GM18858 (cell line): ENCODE measurements around the gene ANKHD1.
A peak's percentile ranks its signal among the peaks of the same experiment; 100 is the strongest.

Experiments used
- ATAC-seq: cut with Tn5 transposase; IDR thresholded peaks from one replicate; pipeline ENCODE4 v1.9.1; 2021; ENCODE audit not compliant: unreplicated experiment

The ANKHD1 gene

GRCh38 chr5:140509898-140510297, 108.3 kb downstream of the ANKHD1 start:
- no peak for ATAC-seq

DNA sequence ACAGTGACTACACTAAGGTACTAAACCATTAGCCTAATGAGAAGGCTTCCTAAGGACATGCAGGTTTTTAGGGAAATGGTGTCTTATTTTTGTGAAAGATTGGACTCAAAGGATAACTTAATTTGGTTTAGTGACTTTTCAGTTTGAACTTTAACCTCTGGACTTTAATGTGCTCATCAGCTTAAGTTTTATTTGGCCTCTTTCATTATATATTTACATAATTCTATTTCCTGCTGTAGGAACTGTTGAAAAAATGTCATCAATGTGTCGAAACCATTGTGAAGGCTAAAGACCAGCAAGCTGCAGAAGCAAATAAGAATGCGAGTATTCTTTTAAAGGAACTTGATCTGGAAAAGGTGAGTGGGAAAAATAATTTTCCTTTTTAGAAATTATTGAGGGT, 111.5 kb downstream of the ANKHD1 start:
- no peak for ATAC-seq

- no peak for ATAC-seq
These were observed 122.4 kb downstream of the ANKHD1 start for GRCh38 chr5:140524003-140524402.

- ATAC-seq, result no peak
These were observed 138.6 kb downstream of the ANKHD1 start for GRCh38 chr5:140540227-140540626.

DNA sequence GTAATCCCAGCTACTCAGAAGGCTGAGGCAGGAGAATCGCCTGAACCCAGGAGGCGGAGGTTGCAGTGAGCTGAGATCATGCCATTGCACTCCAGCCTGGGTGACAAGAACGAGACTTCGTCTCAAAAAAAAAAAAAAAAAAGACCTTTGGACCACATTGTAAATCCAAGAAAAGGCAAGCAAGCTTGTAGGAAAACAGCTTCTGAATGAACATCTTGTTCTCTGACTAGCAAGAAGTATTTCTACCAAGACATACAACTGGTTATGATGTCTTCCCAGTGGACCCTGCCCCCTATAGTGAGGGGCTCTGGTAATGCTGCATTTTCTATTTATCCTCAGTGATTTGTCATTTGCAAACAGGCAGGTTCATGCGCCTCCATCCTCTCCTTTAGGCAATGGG, 141.3 kb downstream of the ANKHD1 start:
- ATAC-seq, result no peak

- no peak for ATAC-seq
These were observed 143.4 kb downstream of the ANKHD1 start for GRCh38 chr5:140544986-140545385.

DNA sequence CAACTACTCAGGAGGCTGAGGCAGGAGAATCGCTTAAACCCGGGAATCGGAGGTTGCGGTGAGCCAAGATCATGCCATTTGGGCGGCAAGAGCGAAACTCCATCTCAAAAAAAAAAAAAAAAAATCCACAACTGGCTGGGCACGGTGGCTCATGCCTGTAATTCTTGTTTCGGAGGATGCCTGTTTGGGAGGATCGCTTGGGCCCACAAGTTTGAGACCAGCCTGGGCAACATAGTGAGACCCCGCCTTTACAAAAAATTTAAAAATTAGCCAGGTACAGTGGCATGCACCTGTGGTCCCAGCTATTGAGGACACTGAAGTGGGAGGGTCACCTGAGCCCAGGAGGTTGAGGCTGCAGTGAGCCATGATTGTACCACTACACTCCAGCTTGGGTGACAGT, 144.0 kb downstream of the ANKHD1 start:
- ATAC-seq, result no peak

DNA sequence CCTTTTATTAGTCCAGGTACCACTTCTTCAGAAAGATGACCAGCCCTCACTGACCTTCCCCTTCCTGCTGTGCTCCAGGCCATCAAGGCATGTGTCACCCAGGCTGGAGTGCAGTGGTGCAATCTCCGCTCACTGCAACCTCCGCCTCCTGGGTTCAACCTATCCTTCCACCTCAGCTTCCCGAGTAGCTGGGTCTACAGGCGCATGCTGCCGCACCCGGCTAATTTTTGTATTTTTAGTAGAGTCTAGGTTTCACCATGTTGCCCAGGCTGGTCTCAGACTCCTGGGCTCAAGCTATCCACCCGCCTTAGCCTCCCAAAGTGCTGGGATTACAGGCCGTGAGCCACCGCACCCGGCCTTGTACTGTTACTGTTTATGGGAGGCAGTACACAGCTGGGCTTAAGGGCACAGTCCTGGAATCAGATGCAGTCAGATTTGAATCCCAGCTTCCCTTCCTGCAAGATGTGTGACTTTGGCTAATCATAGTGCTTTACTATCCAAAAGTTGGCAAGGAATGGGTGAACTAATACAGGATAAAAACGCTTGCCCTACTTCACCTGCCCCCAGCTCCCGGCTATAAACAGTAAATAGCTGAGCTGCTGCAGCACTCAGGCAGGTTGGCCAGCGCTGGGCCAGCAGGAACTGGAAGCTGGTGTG, 145.3 kb downstream of the ANKHD1 start:
- no peak for ATAC-seq

- peak; percentile 98 for ATAC-seq
These were observed 146.1 kb downstream of the ANKHD1 start, which contains the start of gene EIF4EBP3 for GRCh38 chr5:140547508-140548299. TSS of gene EIF4EBP3 (plus strand) at chr5:140547662. CDS start at chr5:140547738, 76 bp downstream.

DNA sequence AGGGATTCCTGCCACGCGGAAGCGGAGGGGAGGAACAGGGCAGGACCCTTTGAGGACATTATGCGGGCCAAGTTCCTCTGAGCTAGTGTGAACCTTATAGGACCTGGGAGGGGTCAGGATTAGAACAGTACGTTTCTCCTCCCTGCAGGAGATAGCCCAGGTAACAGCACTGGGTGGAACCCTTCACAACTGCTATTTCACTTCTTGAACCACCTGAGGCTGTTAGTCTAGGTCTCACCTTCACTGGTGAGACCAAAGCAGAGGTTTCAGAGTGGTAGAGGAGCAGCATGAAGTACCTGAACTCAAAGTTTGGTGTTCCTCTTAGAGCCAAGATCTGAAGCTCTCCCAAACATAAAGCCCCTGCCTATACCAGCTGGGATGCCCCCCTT, 146.7 kb downstream of the ANKHD1 start:
- ATAC-seq, result no peak

GRCh38 chr5:140548791-140549190, 147.2 kb downstream of the ANKHD1 start:
- no peak for ATAC-seq

- no peak for ATAC-seq
These were observed 147.9 kb downstream of the ANKHD1 start for GRCh38 chr5:140549237-140550144.

- ATAC-seq, result no peak
These were observed 148.8 kb downstream of the ANKHD1 start for GRCh38 chr5:140550147-140551079.

- ATAC-seq, result no peak
These were observed 150.2 kb downstream of the ANKHD1 start for GRCh38 chr5:140551872-140552271.

- ATAC-seq, result no peak
These were observed 152.0 kb downstream of the ANKHD1 start for GRCh38 chr5:140553657-140554056.

- ATAC-seq, result no peak
These were observed 152.8 kb downstream of the ANKHD1 start for GRCh38 chr5:140554454-140554853.

DNA sequence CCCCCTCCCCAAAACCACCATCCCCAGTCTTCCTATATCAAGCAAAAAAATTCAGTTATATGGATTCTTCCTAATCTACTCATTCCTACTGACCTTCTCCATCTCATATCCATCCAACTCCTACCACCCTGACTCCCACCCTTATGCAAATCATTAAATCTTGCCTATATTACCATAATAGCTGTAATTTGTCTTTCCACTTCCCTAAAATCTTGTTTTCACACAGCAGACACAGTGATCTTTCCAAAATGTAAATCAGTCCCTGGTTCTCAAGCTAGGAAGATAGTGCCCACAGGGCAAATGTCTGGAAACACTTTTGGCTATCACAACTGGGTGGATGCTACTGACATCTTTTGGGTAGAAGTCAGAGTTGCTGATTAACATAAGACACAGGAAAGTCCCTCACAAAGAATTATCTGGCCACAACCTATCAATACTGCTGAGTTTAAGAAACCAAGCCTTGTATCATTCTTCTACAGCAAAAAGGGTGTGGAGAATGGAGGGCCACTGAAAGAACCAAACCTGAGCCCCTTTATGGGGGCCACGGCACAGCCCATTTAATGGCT, 154.2 kb downstream of the ANKHD1 start:
- no peak for ATAC-seq

DNA sequence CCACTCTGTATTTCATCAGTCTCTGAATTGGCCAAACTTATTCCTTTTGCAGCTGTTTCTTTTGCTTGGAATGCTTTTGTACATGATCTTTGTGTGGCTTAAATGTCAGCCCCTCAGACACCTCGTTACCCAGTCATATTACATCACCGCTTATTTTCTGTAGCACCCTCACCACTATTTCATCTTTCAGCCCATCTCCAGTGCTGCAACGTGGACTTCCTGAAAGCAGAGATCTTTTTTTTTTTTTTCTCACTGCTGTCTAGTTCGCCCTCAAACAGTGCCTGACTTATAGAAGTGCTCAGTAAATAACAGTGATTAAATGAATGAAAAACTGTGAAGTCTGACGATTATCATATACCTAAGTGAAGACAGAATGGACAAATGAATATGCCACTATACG, 154.8 kb downstream of the ANKHD1 start:
- no peak for ATAC-seq

- peak; percentile 92 for ATAC-seq
These were observed 155.6 kb downstream of the ANKHD1 start, which contains the start of gene SRA1 for GRCh38 chr5:140557136-140557805. TSS of gene SRA1 (minus strand) at chr5:140557473. CDS start at chr5:140557452, 21 bp downstream.
